Mesenchymal stem cell (in vitro differentiated cells and primary cell): ENCODE results near the gene TUBB1.
A peak's percentile ranks its signal among the peaks of the same experiment; 100 is the strongest.

ENCODE experiments used
- DNase-seq: peaks from one replicate; pipeline ENCODE4 v3.0.0-alpha.2; 2013
- H2AFZ ChIP-seq: one replicate; pipeline ENCODE4 v1.6.1; 2013; ENCODE audit warnings: low read depth, mild to moderate bottlenecking, control low read depth, inconsistent platforms, low read length, moderate library complexity
- H2AK5ac ChIP-seq: 2 replicates; pipeline ENCODE4 v1.6.1; 2013; ENCODE audit warnings: low read length, moderate library complexity, mild to moderate bottlenecking, inconsistent platforms; ENCODE audit not compliant: severe bottlenecking
- H2BK120ac ChIP-seq: one replicate; pipeline ENCODE4 v1.6.1; 2013; ENCODE audit warnings: low read depth, mild to moderate bottlenecking, inconsistent platforms, low read length, moderate library complexity
- H2BK12ac ChIP-seq, 2 experiments: one replicate each; pipeline ENCODE4 v1.6.1; 2013; ENCODE audit warnings: inconsistent platforms in 2 of 2, low read length in 2 of 2, mild to moderate bottlenecking in 2 of 2, moderate library complexity in 2 of 2, control low read depth in 1 of 2
- H2BK15ac ChIP-seq: one replicate; pipeline ENCODE4 v1.6.1; 2013; ENCODE audit warnings: mild to moderate bottlenecking, low read depth, inconsistent platforms; ENCODE audit not compliant: poor library complexity, severe bottlenecking
- H2BK5ac ChIP-seq: 2 replicates; pipeline ENCODE4 v1.6.1; 2013; ENCODE audit warnings: low read depth, mild to moderate bottlenecking, low read length, control low read depth, inconsistent platforms; ENCODE audit not compliant: poor library complexity, severe bottlenecking
- H3K14ac ChIP-seq, 2 experiments: one replicate each; pipeline ENCODE4 v1.6.1; 2013; ENCODE audit warnings: inconsistent platforms in 2 of 2, low read length in 2 of 2, control low read depth in 1 of 2, mild to moderate bottlenecking in 1 of 2, moderate library complexity in 1 of 2
- H3K18ac ChIP-seq, 2 experiments: one replicate each; pipeline ENCODE4 v1.6.1; 2013; ENCODE audit warnings: inconsistent platforms in 2 of 2, low read length in 2 of 2, control low read depth in 1 of 2, low read depth in 1 of 2, mild to moderate bottlenecking in 1 of 2
- H3K23ac ChIP-seq, 2 experiments: one replicate each; pipeline ENCODE4 v1.6.1; 2013; ENCODE audit warnings: inconsistent platforms in 2 of 2, low read length in 2 of 2, mild to moderate bottlenecking in 2 of 2, moderate library complexity in 2 of 2, control low read depth in 1 of 2
- H3K27ac ChIP-seq: 2 replicates; pipeline ENCODE4 v1.5.1; 2013; ENCODE audit warnings: mild to moderate bottlenecking, moderate library complexity, low read length, control low read depth, inconsistent platforms; ENCODE audit not compliant: poor library complexity, severe bottlenecking
- H3K27me3 ChIP-seq, 2 experiments: 2 replicates each; pipeline versions ENCODE4 v1.6.1 to v1.7.0; 2013; ENCODE audit warnings: low read length in 2 of 2, mild to moderate bottlenecking in 2 of 2, moderate library complexity in 2 of 2, control low read depth in 1 of 2, inconsistent platforms in 1 of 2; ENCODE audit not compliant: control insufficient read depth in 1 of 2, insufficient read depth in 1 of 2
- H3K36me3 ChIP-seq, 2 experiments: 2 replicates each; pipeline versions ENCODE4 v1.6.1 to v1.7.0; 2013; ENCODE audit warnings: low read length in 2 of 2, control low read depth in 1 of 2, inconsistent platforms in 1 of 2, low read depth in 1 of 2, mild to moderate bottlenecking in 1 of 2; ENCODE audit not compliant: insufficient read depth in 2 of 2, control insufficient read depth in 1 of 2
- H3K4ac ChIP-seq, 2 experiments: one replicate each; pipeline ENCODE4 v1.6.1; 2013; ENCODE audit warnings: inconsistent platforms in 2 of 2, low read length in 2 of 2, mild to moderate bottlenecking in 2 of 2, moderate library complexity in 2 of 2, control low read depth in 1 of 2, low read depth in 1 of 2
- H3K4me1 ChIP-seq: 2 replicates; pipeline ENCODE4 v1.6.1; 2013; ENCODE audit warnings: low read depth, low read length, control low read depth; ENCODE audit not compliant: control insufficient read depth, insufficient read depth
- H3K4me2 ChIP-seq: 2 replicates; pipeline ENCODE4 v1.6.1; 2013; ENCODE audit warnings: low read length, mild to moderate bottlenecking, inconsistent platforms; ENCODE audit not compliant: poor library complexity, severe bottlenecking
- H3K4me3 ChIP-seq, 2 experiments: 2 replicates each; pipeline versions ENCODE4 v1.5.1 to v1.7.0; 2013; ENCODE audit warnings: low read length in 2 of 2, mild to moderate bottlenecking in 2 of 2, control low read depth in 1 of 2, low read depth in 1 of 2; ENCODE audit not compliant: insufficient read depth in 1 of 2
- H3K79me1 ChIP-seq: replicated peaks from 2 replicates; pipeline ENCODE4 v1.6.1; 2013; ENCODE audit warnings: mild to moderate bottlenecking, control low read depth, low read length, inconsistent platforms; ENCODE audit not compliant: poor library complexity, severe bottlenecking
- H3K9ac ChIP-seq: 2 replicates; pipeline ENCODE4 v1.7.0; 2013; ENCODE audit warnings: mild to moderate bottlenecking, low read length, moderate library complexity
- H3K9me3 ChIP-seq: 2 replicates; pipeline ENCODE4 v1.7.0; 2013; ENCODE audit warnings: mild to moderate bottlenecking, low read length; ENCODE audit not compliant: control insufficient read depth
- H4K8ac ChIP-seq: one replicate; pipeline ENCODE4 v1.6.1; 2013; ENCODE audit warnings: inconsistent platforms, mild to moderate bottlenecking, low read length, moderate library complexity
- H4K91ac ChIP-seq: one replicate; pipeline ENCODE4 v1.6.1; 2013; ENCODE audit warnings: mild to moderate bottlenecking, low read length, inconsistent platforms
- WGBS: methylation state at CpG from one replicate; pipeline ENCODE4 v1.1.7; 2013; ENCODE audit warnings: mixed read lengths; 5-methylcytosine and 5-hydroxymethylcytosine counted together

The TUBB1 gene

DNA sequence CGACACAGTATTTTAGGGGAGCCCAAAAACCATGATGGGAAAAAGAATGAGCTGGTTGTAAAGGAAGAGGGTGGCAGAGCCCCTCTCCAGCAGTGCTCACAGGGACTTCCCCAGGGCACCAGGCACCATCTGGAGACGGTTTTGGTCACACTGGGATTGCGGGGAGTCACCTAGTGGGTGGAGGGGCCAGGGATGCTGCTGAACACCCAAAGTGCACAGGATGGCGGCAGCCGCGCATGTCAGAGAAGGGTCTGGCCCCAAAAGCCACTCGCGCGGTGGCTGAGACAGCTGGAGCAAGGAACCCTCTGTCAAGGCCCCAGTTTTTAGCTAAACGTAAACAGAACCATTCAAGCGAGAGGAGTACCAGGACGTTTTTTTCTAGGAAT, 23.0 kb upstream of the TUBB1 start:
- H3K14ac ChIP-seq: no peak overlapping the region
- 95% methylated on average over 12 of the region's 12 CpGs for WGBS

DNA sequence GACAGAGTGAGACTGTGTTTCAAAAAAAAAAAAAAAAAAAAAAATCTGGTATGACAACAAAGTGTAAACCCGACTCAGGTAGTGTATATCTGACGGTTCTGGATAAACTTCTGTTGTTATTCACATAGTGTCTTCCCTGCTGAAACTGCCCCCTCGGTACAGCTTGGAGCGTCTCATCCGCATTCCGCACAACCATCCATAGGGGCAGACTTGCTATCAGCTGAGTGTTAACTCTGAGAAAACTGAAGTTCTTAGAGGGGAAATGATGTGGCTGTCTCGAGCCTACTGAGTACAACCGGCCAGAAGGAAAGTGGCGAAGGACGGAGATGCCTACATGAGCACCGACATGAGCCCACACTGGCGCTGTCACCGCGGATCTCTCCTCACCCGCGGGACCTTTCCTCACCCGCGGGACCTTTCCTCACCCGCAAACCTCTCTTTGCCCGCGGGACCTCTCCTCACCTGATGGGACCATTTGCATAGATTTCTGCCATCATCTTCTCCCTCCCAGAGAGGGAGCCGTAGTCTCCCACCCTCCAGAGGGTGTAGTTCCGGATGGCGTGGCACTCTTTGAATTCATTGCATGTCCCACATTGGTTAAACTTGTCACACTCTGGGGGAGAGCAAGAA, 22.0 kb upstream of the TUBB1 start:
- no peak overlapping the region for H3K4me3 ChIP-seq
- 97% methylated on average over 24 of the region's 24 CpGs for WGBS
- no peak overlapping the region for H3K23ac ChIP-seq
- no peak overlapping the region for H2BK12ac ChIP-seq
- no peak overlapping the region for H3K4ac ChIP-seq
- H3K36me3 ChIP-seq: peaks cover 75 to 88% of the 10 kb centered on the region in 2 experiments
- H3K14ac ChIP-seq: no peak overlapping the region
- H2AFZ ChIP-seq: no peak overlapping the region
- no peak overlapping the region for H2BK120ac ChIP-seq
- H3K27ac ChIP-seq: no peak overlapping the region
- H3K9ac ChIP-seq: no peak overlapping the region
- no peaks in the 10 kb centered on the region for H3K9me3 ChIP-seq
- no peak overlapping the region for H3K18ac ChIP-seq
- H2AK5ac ChIP-seq: no peak overlapping the region
- no peak overlapping the region for H3K4me2 ChIP-seq
- H2BK5ac ChIP-seq: no peak overlapping the region
- DNase-seq: no peak
- H4K8ac ChIP-seq: no peak overlapping the region
- peaks cover 16% of the 10 kb centered on the region for H3K79me1 ChIP-seq
- no peak overlapping the region for H4K91ac ChIP-seq
- peaks cover 18% of the 10 kb centered on the region for H3K4me1 ChIP-seq
- H3K27me3 ChIP-seq: no peaks in the 10 kb centered on the region
- no peak overlapping the region for H2BK15ac ChIP-seq

More for the DNA sequence above, 23.0 kb upstream of the TUBB1 start:
- H3K18ac ChIP-seq: no peak overlapping the region
- H3K79me1 ChIP-seq: peaks cover 13% of the 10 kb centered on the region
- no peak overlapping the region for H3K4me2 ChIP-seq
- H3K27me3 ChIP-seq: no peaks in the 10 kb centered on the region
- H4K91ac ChIP-seq: no peak overlapping the region
- H3K27ac ChIP-seq: peak overlapping the region; percentile 26
- no peak overlapping the region for H2AFZ ChIP-seq
- H3K4me1 ChIP-seq: peaks cover 18% of the 10 kb centered on the region
- H3K9me3 ChIP-seq: no peaks in the 10 kb centered on the region
- no peak overlapping the region for H3K23ac ChIP-seq
- H2BK5ac ChIP-seq: no peak overlapping the region
- no peak overlapping the region for H3K4ac ChIP-seq
- H3K36me3 ChIP-seq: peaks cover 70 to 89% of the 10 kb centered on the region in 2 experiments
- H3K4me3 ChIP-seq: no peak overlapping the region
- no peak for DNase-seq
- no peak overlapping the region for H2BK12ac ChIP-seq
- no peak overlapping the region for H2BK120ac ChIP-seq
- no peak overlapping the region for H3K9ac ChIP-seq
- H2AK5ac ChIP-seq: peak overlapping the region; percentile 36
- no peak overlapping the region for H2BK15ac ChIP-seq
- no peak overlapping the region for H4K8ac ChIP-seq

DNA sequence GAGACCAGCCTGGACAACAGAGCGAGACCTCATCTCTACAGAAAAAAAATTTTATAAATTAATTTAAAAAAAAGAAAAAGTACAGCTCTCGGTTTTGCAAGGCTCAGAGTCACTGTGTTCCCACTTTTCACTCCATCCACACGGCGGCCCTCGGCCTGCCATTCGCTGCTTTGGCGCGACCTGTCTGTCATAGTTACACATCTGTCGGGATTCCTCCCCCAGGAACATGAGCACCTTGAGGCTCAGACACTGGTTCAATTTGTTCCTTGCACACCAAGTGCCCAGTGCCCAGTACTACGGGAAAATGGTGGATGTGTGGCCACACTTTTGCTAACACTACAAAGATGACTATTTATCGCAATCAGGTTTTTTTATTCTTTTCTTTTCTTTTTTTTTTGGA, 20.6 kb upstream of the TUBB1 start:
- H2BK120ac ChIP-seq: no peak overlapping the region
- H3K18ac ChIP-seq: no peak overlapping the region
- DNase-seq: no peak
- WGBS: 93% methylated on average over 10 of the region's 11 CpGs
- H3K27ac ChIP-seq: no peak overlapping the region
- no peak overlapping the region for H4K91ac ChIP-seq
- H3K36me3 ChIP-seq: peaks cover 78 to 80% of the 10 kb centered on the region in 2 experiments
- no peak overlapping the region for H2BK5ac ChIP-seq
- H3K4me2 ChIP-seq: no peak overlapping the region
- no peak overlapping the region for H3K23ac ChIP-seq
- no peak overlapping the region for H4K8ac ChIP-seq
- no peak overlapping the region for H3K4me3 ChIP-seq
- H3K27me3 ChIP-seq: no peaks in the 10 kb centered on the region
- no peak overlapping the region for H3K4ac ChIP-seq
- H3K9me3 ChIP-seq: no peaks in the 10 kb centered on the region
- no peak overlapping the region for H2BK12ac ChIP-seq
- H3K9ac ChIP-seq: no peak overlapping the region
- H3K79me1 ChIP-seq: peaks cover 25% of the 10 kb centered on the region
- no peak overlapping the region for H2AK5ac ChIP-seq
- H2BK15ac ChIP-seq: no peak overlapping the region
- H2AFZ ChIP-seq: no peak overlapping the region
- peaks cover 13% of the 10 kb centered on the region for H3K4me1 ChIP-seq
- no peak overlapping the region for H3K14ac ChIP-seq

DNA sequence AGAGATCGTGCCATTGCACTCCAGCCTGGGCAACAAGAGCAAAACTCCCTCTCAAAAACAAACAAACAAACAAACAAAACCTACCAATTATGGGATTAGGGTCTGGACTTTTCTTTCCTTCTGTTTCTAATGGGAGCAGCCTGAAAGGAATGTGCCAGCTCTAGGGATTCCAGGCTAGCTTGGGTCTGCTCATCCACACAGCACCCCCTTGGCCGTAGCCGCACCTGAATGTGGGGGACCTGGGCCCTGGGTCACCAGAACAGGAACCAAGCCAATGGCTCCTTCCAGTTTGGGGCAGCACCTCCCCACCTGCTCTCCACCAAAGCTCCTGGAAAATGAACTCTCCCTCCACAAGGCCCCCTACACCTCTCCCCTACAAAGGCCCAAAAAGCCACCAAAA, 18.9 kb upstream of the TUBB1 start:
- 65% methylated on average over 2 of the region's 3 CpGs for WGBS
- H2BK12ac ChIP-seq: no peak overlapping the region
- no peak overlapping the region for H2AFZ ChIP-seq

More for the DNA sequence above, 18.9 kb upstream of the TUBB1 start:
- Histone ChIP-seq H2BK15ac (no peak overlapping the region), H3K9ac (no peak overlapping the region), H3K36me3 (peaks cover 68 to 79% of the 10 kb centered on the region in 2 experiments), H2AK5ac (no peak overlapping the region), H4K91ac (no peak overlapping the region), H3K9me3 (no peaks in the 10 kb centered on the region), H3K18ac (no peak overlapping the region), H3K4ac (no peak overlapping the region), H3K4me2 (no peak overlapping the region), H3K4me3 (no peak overlapping the region), H3K4me1 (peaks cover 13% of the 10 kb centered on the region), H2BK120ac (no peak overlapping the region), H3K23ac (no peak overlapping the region), H2BK5ac (no peak overlapping the region), H4K8ac (no peak overlapping the region), H3K79me1 (peaks cover 31% of the 10 kb centered on the region), H3K27me3 (no peaks in the 10 kb centered on the region), H3K27ac (no peak overlapping the region), H3K14ac (no peak overlapping the region)
- DNase-seq: no peak
